HuH-7 (cell line): ENCODE data around the gene SPACA6.
"Not testable (repeated sequence)": the region's sequence is repeated elsewhere in the genome, so short reads cannot be mapped to it uniquely, and the experiment has no call there.

ENCODE experiments used
- DNase-seq: peaks from one replicate; pipeline ENCODE4 v3.0.0; 2011; ENCODE audit warnings: low spot score

Gene SPACA6, protein sequence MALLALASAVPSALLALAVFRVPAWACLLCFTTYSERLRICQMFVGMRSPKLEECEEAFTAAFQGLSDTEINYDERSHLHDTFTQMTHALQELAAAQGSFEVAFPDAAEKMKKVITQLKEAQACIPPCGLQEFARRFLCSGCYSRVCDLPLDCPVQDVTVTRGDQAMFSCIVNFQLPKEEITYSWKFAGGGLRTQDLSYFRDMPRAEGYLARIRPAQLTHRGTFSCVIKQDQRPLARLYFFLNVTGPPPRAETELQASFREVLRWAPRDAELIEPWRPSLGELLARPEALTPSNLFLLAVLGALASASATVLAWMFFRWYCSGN

DNA sequence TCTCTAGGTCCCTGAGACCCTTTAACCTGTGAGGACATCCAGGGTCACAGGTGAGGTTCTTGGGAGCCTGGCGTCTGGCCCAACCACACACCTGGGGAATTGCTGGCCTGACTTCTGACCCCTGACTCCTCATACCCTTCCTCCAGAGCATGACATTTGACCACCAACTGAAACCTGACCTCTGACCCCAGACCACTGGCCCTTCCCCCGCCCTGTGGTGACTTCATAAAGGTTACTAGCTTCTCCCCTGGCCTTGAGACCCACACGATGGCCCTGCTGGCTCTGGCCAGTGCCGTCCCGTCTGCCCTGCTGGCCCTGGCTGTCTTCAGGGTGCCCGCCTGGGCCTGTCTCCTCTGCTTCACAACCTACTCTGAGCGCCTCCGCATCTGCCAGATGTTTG lies at the start of gene SPACA6:
Gene SPACA6 (plus strand): TSS at position 71 of the 400 bp plus-strand sequence. CDS start 197 bp downstream, at position 268.
- DNase-seq, result no peak

DNA sequence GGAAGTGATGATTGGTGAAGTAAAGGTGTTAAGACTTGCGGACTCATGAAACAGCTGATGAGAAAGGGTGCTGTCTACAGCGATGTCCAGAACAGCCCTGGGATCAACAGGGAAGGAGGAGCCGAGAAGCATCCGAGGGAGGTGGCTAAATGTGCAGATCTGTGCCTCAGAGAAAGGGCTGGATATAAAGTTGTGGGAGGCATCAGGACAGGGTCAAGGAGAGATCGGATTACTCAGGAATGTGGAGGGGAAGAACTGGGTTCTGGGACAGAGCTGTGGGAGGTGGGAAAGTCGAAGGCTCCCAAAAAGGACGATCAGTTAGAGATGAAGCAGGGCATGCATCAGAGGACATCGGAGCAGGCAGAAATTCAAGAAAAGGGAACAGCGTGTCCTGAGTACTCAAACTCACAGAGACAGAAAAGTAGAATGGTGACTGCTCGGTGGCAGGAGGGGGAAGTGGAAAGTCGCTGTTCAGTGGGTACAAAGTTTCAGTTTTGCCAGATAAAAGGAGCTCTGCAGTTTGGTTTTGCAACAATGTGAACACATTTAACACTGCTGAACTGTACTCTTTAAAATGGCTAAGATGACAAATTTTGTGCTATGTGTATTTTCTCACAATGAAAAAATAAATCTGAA lies 48.4 kb upstream of the SPACA6 start:
- no peak for DNase-seq

DNA sequence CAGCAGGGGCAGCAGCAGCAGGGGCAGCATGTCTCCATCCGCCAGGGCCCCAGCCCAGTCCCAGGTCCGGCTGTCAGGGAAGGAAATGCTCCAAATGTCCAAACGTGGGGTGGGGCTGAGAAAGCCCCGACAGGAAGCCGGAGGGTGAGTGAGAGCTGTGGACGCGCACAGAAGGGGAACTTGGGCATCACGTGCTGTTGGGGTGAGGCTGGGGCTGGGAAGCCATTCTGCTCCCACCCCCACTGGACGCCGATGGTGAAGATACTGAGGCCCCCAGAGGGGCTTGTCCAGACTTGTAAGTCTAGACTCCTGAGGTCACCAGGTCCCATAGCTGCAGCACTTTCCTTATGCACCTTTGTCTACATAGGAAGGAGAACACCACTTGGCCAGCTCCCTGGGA lies 46.4 kb upstream of the SPACA6 start, which contains the start of gene SIGLEC14:
Gene SIGLEC14 (minus strand): TSS at position 96 of the 400 bp plus-strand sequence. CDS start 66 bp downstream, at position 30.
- DNase-seq, result not testable (repeated sequence)

DNA sequence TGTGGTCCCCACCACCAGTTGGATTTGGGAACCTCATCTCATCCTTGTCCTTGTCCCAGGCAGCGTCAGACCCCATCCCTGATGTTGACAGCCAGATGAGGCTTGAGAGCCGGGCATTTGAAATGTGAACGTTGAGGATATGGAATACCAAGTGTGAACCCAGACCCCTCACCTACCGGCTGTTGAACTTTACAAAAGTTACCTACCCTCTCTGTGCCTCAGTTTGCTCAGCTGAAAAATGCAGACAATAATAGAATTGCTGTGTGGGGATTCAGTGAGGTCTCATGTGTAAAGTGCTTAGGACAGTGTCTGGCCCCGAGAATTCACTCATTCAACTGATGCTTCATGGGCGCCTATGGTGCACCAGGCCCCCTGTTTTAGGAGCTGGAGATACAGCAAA lies 45.8 kb upstream of the SPACA6 start:
- DNase-seq, result no peak

DNA sequence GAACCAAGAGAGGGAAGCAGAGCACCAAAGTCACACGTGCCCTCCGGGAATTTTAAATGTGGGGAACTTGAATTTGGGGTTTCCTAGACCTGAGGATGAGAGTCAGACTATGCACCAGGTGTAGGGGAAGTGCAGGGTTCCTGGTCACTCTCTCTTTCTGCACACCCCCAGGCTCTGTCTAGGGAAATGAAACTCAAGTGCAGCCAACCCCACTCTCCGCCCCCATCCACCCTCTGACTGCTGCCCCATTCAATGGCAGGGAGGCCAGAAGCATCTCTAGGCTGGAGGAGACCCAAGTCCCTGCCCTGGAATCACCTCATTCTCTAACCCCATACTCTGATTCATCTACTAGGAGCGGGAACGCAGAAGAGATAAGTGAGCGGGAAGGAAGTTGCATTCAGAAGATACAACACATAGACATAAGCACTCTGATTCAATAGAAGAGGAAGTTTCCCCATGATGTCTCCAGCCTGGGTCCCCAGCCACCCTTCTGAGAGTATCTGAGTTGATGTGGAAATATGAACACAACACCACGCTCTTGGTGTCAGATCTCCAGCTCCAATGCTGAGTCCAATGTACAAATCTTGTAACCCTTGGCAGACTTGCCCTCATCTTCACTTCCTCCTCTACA lies 41.8 kb upstream of the SPACA6 start:
- no peak for DNase-seq

DNA sequence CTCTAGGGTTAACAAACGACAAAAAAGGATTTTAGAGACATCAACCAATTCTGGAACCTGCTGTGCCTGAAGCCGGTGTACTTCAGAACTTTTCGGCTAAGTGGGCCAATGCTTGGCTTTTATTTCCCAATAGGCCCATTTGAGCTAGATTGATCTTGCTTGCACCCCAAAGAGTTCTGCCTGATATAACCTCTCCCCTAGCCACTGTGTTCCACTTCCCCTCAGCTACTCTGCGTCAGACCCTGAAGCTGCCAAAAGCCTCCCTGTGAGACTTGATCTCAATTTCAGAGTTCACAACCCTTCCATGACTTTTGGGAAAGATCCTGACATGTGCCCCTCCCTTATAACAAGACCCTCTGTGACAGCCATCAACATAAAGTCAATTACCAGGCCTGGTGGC lies 40.9 kb upstream of the SPACA6 start:
- DNase-seq, result no peak

DNA sequence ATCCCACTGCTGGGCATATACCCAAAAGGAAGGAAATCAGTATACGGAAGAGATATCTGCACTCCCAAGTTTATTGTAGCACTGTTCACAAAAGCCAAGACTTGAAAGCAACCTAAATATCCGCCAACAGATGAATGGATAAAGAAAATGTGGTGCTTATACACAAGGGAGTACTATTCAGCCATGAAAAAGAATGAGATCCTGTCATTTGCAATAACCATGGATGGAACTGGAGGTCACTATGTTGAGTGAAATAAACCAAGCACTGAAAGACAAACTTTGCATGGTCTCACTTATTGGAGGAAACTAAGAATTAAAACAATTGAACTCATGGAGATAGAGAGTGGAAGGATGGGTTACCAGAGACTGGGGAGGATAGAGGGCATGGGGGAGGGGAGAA lies 40.0 kb upstream of the SPACA6 start:
- DNase-seq, result no peak

DNA sequence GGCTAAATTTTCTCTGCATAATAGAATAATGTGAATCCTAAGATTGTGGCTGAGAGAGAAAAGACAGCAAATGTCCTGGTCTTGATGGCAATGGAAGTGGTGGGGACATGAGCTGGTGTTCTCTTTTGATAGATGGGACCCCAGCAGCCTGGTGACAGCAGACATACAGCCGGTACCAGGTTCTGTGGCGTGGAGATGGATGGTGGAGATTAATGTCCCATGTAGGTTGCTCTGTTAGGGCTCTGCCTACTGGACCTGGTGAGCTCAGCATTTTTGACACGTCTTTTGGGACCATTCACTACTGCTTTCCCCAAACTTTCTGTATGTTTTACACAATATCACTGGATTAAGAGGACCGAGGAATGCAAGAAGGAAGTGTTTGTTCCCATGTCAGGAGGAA lies 38.3 kb upstream of the SPACA6 start:
- DNase-seq, result peak; percentile 7

DNA sequence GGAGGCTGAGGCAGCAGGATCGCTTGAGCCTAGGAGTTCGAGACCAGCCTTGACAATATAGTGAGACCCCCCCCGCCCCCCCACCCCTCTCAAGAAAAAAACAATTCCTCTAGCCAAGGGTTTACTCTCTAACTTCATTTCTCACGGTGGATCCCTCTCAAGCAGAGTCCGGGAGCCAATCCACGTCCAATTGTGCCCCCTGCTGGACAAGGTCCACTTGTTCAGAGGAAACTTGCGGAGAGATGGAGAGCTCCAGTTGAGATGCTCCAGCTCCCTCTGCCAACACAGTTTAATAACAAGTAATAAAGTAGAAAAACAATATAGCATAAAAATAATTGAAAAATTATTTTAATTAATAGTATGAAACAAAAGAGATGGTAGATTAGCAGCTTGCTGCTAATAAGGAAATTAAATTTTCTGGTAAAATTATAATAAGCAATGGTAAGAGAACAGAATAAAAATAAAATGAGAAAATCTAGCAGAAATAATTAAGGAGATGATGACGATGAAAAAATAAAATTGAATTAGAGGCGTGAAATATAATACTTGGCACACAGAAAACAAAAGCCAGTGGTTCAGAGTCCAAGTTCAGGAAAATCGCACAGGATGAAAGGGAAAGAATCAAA lies 32.0 kb upstream of the SPACA6 start:
- peak; percentile 64 for DNase-seq

DNA sequence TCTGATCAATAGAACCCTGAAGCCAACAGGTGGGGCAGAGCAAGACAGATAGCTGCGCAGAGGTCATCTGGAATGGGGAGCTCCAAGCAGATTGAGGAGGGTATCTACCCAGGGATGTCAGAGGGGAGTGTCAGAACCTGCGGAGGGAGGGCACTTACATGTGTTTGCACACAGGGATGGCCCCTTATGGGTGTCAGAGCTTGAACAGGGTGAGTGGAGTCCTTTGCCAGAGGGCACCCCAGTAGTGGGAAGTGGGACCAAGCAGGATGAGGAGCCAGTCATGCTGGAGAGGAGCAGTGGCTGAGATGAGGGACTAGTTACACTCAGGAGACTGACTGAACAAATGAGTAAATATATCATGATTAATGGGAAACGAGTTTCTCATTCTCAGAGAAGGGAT lies 29.5 kb upstream of the SPACA6 start:
- no peak for DNase-seq

DNA sequence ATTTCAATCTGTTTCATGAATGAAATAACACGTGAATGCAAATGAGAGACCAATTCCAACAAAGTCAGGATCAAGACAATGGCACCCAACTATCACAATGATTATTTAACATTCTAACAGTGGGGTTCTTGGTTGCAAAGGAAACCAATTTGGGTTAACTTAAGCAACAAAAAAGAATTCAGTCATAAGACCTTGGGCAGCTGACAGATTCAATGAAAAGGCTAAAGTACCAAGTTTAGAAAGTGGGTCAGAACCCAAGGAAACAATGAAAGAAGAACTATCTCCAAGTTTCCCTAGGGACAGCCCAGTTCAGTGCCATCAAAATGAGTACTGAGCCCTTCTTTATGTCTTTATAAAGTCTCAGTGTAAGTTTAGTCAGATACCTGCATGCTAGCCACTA lies 29.0 kb upstream of the SPACA6 start:
- DNase-seq, result no peak

DNA sequence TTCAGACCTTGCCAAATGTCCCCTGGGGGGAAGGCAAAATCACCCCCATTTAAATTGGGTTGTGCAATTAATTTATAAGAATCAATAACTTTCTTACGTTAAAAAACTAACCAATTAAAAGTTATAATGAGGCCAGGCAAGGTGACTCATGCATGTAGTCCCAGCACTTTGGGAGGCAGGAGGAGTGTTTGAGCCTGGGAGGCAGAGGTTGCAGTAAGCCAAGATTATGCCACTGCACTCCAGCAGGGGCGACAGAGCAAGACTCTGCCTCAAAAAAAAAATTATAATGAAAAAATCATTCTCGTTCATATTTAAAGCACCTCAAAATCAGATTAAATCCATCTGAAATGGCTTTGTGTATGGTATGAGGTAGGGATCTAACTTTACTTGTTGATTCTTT lies 28.1 kb upstream of the SPACA6 start:
- DNase-seq, result no peak

DNA sequence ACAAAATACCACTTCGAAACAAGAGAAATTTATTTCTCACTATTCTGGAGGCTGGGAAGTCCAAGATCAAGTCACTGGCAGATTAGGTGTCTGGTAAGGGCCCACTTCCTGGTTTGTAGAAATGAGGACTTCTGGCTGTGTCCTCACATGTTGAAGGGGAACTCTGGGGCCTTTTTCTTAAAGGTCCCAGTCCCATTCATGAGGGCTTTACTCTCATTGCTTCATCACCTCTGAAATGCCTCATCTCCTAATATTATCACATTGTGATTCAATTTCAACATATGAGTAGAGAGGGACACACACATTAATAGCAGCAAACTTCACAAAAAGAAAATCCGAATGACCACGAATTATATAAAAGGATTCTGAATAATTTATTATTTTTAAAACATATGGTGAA lies 24.9 kb upstream of the SPACA6 start:
- no peak for DNase-seq

DNA sequence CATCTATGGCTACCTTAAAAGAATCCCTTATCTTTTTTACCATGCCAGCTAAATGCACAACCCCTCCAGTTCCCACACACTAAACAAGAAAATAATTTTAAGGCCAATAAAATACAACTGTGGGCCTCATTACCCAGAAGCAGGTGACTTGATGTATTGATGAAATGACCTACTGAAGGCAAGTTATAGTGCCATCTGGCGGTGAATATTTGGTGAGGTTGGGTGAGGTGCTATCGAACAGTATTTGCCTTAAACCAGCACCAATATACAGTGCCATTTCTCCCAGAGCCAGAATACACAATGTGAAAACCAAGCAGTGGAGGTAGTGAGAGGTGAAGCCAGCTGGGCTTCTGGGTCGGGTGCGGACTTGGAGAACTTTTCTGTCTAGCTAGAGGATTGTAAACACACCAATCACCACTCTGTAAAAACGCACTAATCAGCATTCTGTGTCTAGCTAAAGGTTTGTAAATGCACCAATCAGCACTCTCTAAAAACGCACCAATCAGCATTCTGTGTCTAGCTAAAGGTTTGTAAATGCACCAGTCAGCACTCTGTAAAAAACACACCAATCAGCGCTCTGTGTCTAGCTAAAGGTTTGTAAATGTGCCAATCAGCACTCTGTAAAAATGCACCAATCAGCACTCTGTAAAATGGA lies 17.1 kb upstream of the SPACA6 start:
- DNase-seq, result not testable (repeated sequence)

DNA sequence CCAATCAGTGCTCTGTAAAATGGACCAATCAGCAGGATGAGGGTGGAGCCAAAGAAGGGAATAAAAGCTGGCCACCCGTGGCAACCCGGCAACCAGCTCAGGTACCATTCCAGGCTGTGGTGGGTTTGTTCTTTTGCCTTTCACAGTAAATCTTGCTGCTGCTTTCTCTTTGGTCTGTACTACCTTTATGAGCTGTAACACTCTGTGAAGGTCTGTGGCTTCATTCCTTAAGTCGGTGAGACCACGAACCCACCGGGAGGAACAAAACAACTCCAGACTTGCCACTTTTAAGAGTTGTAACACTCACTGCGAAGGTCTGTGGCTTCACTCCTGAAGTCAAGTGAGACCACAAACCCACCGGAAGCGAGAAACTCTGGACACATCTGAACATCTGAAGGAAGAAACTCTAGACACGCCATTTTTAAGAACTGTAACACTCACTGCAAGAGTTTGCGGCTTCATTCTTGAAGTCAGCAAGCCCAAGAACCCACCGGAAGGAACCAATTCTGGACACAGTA lies 16.5 kb upstream of the SPACA6 start:
- no peak for DNase-seq

DNA sequence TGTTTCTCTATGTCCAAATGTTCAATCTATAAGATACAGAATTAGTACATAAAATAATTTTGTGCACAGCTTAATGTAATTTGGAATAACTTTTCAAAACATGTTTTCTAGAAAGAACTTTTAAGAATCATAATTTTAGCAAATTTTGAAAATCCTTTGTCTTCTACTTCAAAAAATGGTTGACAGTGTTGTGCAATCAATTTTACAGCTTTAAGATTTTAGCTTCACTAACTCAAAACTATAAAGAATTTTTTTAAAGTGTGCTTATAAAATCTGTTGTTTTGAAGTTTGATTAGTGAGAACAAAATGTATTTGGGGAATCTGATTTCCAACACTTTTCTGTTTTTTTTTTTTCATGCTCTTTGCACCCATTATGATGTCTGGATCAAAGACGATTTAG lies 12.7 kb upstream of the SPACA6 start:
- no peak for DNase-seq

DNA sequence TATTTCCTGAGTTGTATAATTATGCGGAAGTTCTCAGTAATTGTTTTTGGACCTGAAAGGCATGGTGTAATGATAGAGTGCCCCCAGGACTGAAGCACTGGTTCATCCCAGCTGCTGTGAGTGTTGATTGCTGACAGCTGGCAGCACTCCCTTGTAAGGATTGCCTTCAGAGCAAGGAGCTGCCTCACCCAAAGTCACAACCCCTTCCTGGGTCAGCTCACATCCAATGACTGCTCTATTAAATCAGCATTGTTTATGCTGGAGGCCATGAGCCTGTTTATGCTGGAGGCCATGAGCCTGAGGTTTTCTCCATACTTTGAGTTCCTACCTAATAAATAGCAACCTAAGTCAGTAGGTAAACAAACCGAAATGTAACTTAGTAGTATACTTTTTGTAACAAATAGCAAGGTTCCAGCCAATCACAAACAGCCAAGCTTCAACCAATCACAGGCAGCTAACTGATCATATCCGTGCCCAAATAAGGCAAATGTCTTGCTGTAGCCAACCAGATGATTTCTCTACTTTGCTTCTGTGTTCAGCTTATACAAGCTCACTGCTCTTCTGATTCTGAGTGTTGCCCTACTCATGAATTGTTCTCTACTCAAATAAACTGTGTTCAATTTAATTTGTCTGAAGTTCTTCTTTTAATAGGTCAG lies 11.7 kb upstream of the SPACA6 start:
- no peak for DNase-seq

DNA sequence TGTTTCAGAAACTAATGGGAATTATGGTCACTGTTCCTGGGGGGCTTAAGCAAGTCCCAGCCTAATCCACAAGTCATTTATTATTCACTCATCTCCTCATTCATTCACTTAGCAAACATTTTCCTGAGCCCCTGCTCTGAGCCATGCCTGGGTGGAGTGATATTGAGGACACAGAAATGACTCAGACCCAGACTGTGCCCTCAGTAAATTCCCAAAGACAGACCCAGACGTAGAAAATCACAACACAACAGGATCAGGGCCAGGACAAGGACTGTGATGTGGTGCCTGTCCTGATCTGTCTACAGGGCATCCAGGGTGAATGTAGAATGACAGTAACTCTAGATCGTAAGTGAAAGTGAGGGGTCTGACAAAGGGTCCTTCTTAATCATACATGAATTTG lies 7.0 kb upstream of the SPACA6 start:
- no peak for DNase-seq

DNA sequence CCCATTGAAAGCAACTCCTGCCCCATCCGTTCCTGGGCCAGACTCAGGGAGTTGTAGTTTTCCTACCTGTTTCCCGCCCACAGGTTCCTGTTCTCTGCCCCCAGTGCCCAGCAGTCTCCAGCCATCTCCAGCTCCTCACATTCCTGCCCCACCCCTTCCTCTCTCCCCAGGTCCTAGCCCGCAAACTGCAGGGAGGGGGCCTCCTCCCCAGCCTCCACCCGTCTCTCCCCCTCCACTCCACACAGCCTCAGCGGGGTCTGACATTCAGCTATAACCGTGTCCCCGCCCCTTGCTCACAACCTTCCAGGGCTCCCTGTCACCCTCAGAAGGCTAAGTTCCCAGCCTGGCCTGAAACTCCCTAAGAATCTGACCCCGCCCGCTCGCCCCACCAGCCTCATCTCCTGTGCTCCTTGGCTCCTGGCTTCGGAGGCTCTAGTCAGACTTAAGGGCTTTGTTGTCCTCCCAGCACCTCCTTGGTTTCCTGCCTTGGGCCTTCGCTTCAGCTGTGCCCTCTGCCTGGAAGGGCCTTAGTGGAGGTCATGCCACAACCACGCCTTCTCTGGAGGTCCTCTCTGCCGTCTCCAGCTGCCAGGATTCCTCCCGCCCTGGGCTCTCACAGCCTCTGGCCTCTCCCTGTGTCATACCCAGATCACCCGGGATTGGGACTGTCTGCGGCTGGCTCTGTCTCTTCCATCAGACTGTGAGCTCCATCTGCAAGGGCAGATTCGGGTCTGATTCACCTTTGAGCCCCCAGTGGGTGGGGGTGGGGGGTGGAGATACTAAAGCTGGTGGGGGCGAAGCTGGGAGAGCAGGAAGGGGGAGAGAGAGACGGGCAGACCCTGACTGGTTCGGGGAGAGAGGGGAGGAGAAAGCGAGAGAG lies 5.1 kb upstream of the SPACA6 start:
- no peak for DNase-seq
